ENCODE data around the gene ADA.

DNA sequence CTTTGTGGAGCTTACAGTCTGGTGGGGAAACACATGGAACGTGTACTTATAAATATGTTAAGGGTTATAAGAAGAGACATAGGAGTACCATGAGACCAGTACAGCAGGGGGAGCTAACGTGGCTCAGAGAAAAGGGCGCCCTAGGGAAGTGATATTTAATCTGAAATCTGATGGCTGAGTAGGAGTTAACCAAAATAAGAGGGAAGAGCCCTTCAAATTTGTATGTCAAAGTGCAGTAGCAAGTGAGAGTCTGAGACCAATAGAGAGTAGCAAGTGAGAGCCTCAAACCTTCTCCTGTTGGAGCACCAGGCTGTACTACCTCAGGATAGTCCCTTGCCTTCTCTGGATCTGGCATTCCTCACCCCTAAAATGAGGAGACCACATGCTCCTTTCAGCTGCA lies 75.2 kb downstream of the ADA start:
- TF ChIP-seq, protein P1, sequence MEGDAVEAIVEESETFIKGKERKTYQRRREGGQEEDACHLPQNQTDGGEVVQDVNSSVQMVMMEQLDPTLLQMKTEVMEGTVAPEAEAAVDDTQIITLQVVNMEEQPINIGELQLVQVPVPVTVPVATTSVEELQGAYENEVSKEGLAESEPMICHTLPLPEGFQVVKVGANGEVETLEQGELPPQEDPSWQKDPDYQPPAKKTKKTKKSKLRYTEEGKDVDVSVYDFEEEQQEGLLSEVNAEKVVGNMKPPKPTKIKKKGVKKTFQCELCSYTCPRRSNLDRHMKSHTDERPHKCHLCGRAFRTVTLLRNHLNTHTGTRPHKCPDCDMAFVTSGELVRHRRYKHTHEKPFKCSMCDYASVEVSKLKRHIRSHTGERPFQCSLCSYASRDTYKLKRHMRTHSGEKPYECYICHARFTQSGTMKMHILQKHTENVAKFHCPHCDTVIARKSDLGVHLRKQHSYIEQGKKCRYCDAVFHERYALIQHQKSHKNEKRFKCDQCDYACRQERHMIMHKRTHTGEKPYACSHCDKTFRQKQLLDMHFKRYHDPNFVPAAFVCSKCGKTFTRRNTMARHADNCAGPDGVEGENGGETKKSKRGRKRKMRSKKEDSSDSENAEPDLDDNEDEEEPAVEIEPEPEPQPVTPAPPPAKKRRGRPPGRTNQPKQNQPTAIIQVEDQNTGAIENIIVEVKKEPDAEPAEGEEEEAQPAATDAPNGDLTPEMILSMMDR (optimal IDR thresholded peaks at IDR 0.05 in 1 of 3, IDR thresholded peaks at IDR 0.05 in 1 of 3, conservative IDR thresholded peaks at IDR 0.05 in 1 of 3; ENCODE audit: extremely low read depth in 1 of 3, insufficient read depth in 2 of 3, low read length in 3 of 3), result peak in 2 of 3 experiments; percentile 9 to 14
- no peak for TF ChIP-seq EZH2 (IDR thresholded peaks at IDR 0.05; ENCODE audit: low read length)

Measured in keratinocyte (primary cell).